HG03442 (cell line): ENCODE data around the gene KLRC4.
"Not testable (repeated sequence)": the region's sequence is repeated elsewhere in the genome, so short reads cannot be mapped to it uniquely, and the experiment has no call there.

Experiments used
- ATAC-seq: cut with Tn5 transposase; IDR thresholded peaks from one replicate; pipeline ENCODE4 v1.9.1; 2021; ENCODE audit warnings: mild to moderate bottlenecking, moderate library complexity; ENCODE audit not compliant: unreplicated experiment

KLRC4 gene

GRCh38 chr12:10369557-10370415 is 39.8 kb downstream of the KLRC4 start:
- no peak for ATAC-seq

DNA sequence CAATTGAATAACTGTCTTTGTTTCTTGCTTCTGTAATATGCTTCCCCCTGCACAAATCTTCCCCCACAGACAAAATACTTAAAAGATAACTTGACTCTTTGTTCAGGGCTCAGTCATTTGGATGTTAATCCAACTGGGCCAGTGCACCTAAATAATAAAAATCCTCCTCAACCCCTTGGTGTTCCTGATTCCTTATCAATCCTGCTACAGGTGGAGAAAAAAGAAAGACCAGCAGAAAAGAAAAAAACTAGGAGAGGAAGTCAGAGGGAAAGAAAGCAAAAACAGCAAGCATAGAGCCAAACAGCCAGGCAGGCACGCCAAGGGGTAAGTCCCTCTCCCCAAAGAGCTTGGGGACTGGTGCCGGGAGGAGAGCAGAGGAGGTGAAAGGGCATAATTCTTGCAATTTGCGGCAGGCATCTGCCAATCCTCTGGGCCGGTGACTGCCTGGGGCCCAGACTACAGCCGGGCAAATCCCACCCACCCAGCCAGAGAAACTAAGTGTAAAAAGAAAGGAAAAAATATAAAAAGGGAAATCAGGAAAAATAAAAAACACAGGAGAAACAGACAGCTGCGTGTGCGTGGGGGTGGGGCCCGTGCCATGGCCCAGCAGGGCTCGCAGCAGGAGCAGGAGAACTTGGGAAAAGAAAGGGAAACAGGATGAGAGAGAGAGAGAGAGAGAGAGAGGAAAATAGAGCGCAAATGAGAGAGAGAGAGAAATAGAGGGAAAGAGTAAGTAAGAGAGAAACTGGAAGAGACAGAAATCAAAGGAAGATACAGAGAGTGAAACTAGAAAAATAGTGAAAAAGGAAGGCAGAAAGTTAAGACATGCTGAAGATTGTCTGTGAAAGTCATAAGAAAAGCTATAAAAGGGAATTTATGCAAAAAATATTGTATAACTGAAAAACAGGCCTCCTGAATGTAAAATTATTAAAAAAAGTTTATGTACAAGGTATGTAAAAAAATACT is 41.1 kb downstream of the KLRC4 start:
- no peak for ATAC-seq

GRCh38 chr12:10367714-10368113 is 41.8 kb downstream of the KLRC4 start:
- not testable (repeated sequence) for ATAC-seq

GRCh38 chr12:10366875-10367274 is 42.7 kb downstream of the KLRC4 start:
- ATAC-seq, result no peak

DNA sequence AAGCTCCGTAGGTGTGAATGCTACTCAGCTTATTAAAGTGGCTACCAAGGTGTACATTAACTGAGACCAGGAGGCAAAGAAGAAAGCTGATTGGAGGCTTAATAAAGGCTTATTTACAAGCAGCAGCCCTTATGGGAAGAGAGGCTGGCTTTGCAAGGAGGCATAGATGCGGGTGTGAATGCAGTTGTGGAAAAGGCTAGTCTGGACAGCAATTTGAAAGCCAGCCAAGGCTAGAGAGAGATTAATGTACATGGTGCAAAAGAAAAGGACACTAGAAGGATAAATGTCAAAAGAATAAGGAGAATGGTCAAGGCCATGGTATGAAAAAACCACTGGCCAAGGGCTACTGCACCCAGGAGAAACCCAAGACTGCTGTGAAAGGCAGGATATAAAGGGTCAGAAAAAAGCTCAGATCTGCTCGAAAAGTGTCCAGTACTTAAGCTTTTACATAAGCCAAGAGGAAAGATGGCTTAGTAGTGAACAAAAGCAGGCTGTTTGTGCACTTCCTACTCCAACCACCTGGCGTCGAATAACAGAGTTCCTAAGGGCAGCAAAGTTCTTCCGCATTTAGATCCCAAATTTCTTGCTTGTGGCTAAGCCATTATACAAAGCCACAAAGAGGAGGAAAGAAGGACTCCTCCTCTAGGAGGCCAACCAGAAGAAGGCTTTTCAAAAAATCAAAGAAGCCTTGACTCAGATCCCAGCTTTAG is 43.7 kb downstream of the KLRC4 start:
- ATAC-seq, result no peak

- ATAC-seq, result peak; percentile 32
Measured at GRCh38 chr12:10364815-10365622, 44.5 kb downstream of the KLRC4 start.

GRCh38 chr12:10363914-10364814 is 45.4 kb downstream of the KLRC4 start:
- peak; percentile 86 for ATAC-seq

GRCh38 chr12:10363658-10363913 is 46.0 kb downstream of the KLRC4 start:
- no peak for ATAC-seq

- no peak for ATAC-seq
Measured at GRCh38 chr12:10362828-10363657, 46.5 kb downstream of the KLRC4 start.

- no peak for ATAC-seq
Measured at GRCh38 chr12:10362325-10362724, 47.2 kb downstream of the KLRC4 start.

- no peak for ATAC-seq
Measured at GRCh38 chr12:10361622-10362021, 47.9 kb downstream of the KLRC4 start.

GRCh38 chr12:10361084-10361483 is 48.5 kb downstream of the KLRC4 start:
- no peak for ATAC-seq

DNA sequence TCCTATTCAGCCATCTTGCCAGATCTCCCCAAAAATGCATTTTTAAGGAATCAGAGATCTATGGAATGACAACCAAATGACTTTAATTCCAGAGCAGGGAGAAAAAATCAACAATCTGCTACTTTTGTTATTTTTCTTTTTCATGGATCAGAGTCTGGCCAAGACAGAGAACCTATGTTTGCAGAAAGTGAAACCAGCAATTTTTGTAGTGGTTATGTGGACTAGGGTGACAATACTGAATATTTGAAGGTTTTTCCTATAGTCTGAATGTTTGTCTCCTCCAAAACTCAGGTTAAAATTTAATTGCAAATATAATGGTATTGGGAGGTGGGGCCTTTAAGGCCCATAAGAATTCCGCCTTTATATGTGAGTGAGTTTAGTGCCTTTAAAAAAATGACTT is 50.6 kb downstream of the KLRC4 start:
- ATAC-seq, result no peak

- ATAC-seq, result no peak
Measured at GRCh38 chr12:10358131-10358530, 51.4 kb downstream of the KLRC4 start.
